ENCODE data around the gene RNF150.
"Not testable (repeated sequence)": the region's sequence is repeated elsewhere in the genome, so short reads cannot be mapped to it uniquely, and the experiment has no call there.

Gene RNF150

GRCh38 chr4:141074098-141074878 is 59.0 kb downstream of the RNF150 start:
- DNase-seq = no peak

- DNase-seq = no peak
These were observed 66.6 kb downstream of the RNF150 start for GRCh38 chr4:141066690-141067089.

GRCh38 chr4:141065872-141066271 is 67.4 kb downstream of the RNF150 start:
- DNase-seq = no peak

GRCh38 chr4:141062651-141063050 is 70.6 kb downstream of the RNF150 start:
- no peak for DNase-seq

GRCh38 chr4:141058591-141059512 is 74.4 kb downstream of the RNF150 start:
- DNase-seq = no peak

GRCh38 chr4:141057582-141057981 is 75.7 kb downstream of the RNF150 start:
- DNase-seq = no peak

- no peak for DNase-seq
These were observed 76.8 kb downstream of the RNF150 start for GRCh38 chr4:141056473-141056872.

- no peak for DNase-seq
These were observed 78.8 kb downstream of the RNF150 start for GRCh38 chr4:141054446-141054845.

GRCh38 chr4:141050999-141051398 is 82.3 kb downstream of the RNF150 start:
- DNase-seq = not testable (repeated sequence)

GRCh38 chr4:141047228-141047884 is 85.9 kb downstream of the RNF150 start:
- DNase-seq = no peak

- DNase-seq = no peak
These were observed 87.0 kb downstream of the RNF150 start for GRCh38 chr4:141046255-141046654.

GRCh38 chr4:141045848-141046247 is 87.4 kb downstream of the RNF150 start:
- DNase-seq = no peak

GRCh38 chr4:141041021-141041476 is 92.2 kb downstream of the RNF150 start:
- no peak for DNase-seq

- no peak for DNase-seq
These were observed 94.1 kb downstream of the RNF150 start for GRCh38 chr4:141039156-141039555.

- DNase-seq = no peak
These were observed 94.8 kb downstream of the RNF150 start for GRCh38 chr4:141038428-141038827.

GRCh38 chr4:141037446-141037845 is 95.8 kb downstream of the RNF150 start:
- DNase-seq = no peak

GRCh38 chr4:141036786-141037185 is 96.5 kb downstream of the RNF150 start:
- DNase-seq = no peak

GRCh38 chr4:141035920-141036319 is 97.3 kb downstream of the RNF150 start:
- DNase-seq = no peak

- DNase-seq = peak; percentile 13 to 49
These were observed 105.2 kb downstream of the RNF150 start for GRCh38 chr4:141028024-141028529.

- peak in 1 of 2 experiments; percentile 25 for DNase-seq
These were observed 105.8 kb downstream of the RNF150 start for GRCh38 chr4:141027421-141027820.

GRCh38 chr4:141026900-141027299 is 106.4 kb downstream of the RNF150 start:
- no peak for DNase-seq

- DNase-seq = no peak
These were observed 110.2 kb downstream of the RNF150 start for GRCh38 chr4:141023051-141023450.

GRCh38 chr4:141022111-141022695 is 111.1 kb downstream of the RNF150 start:
- no peak for DNase-seq

All from NCI-H2081 (cell line).